Stimulated activated naive B cell treated with anti-CD40 and anti-IgM and Interleukin-4, amounts not matched to agents 10 μg/mL and 1 μg/mL and 100 μg/mL, for 72 hours (primary cell): Measurements from ENCODE around the gene DOCK1.
"Not testable (repeated sequence)": the region's sequence is repeated elsewhere in the genome, so short reads cannot be mapped to it uniquely, and the experiment has no call there.

Experiments used
- ATAC-seq, 2 donors: fragments of 150-1000 bp; cut with Tn5 transposase; replicated peaks; 2 replicates each; pipeline ENCODE4 v1.10.0; 2021; ENCODE audit warnings: moderate library complexity in 1 of 2
- DNase-seq: peaks from one replicate; pipeline ENCODE4 v3.0.0; 2021
- H3K27ac Mint-ChIP-seq: one replicate; pipeline ENCODE4 v1.8.0; 2022; ENCODE audit warnings: mild to moderate bottlenecking, mixed read lengths
- H3K27me3 Mint-ChIP-seq, 2 donors: one replicate each; pipeline ENCODE4 v1.8.0; 2022; ENCODE audit warnings: mixed read lengths in 2 of 2
- H3K36me3 Mint-ChIP-seq, 2 donors: one replicate each; pipeline ENCODE4 v1.8.0; 2022; ENCODE audit warnings: mixed read lengths in 2 of 2, mild to moderate bottlenecking in 1 of 2
- H3K4me1 Mint-ChIP-seq, 2 donors: one replicate each; pipeline ENCODE4 v1.8.0; 2022; ENCODE audit warnings: mixed read lengths in 2 of 2, mild to moderate bottlenecking in 1 of 2
- H3K4me3 Mint-ChIP-seq, 2 donors: one replicate each; pipeline ENCODE4 v1.8.0; 2022; ENCODE audit warnings: mild to moderate bottlenecking in 2 of 2, mixed read lengths in 2 of 2, moderate library complexity in 1 of 2
- H3K9me3 Mint-ChIP-seq, 2 donors: one replicate each; pipeline ENCODE4 v1.8.0; 2022; ENCODE audit warnings: mixed read lengths in 2 of 2, mild to moderate bottlenecking in 1 of 2

Gene DOCK1

DNA sequence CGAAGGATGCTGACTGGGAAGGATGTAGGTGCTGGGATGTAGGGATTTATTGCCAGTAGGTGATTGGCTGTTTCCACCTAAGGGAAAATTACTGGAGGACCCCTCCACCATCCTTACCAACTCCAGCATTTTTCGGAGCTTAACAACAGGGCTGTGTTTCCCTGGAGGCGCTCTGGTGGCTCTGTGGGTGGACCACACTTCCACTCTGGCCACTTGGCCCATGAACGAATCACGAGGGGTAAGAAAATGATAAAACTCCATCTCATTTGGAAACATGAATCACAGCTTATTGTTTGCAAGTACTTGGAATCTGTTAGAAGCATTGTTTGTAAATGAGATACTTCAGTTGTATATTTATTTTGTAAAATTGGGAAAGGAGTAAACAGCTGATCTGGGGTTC lies 3.0 kb downstream of the DOCK1 start:
- DNase-seq (no peak), ATAC-seq (no peak)
- H3K27me3 Mint-ChIP-seq = peaks cover 31 to 51% of the 10 kb centered on the region in 2 donors
- H3K9me3 Mint-ChIP-seq = peaks cover 2 to 4% of the 10 kb centered on the region in 2 donors
- peaks cover 0 to 5% of the 10 kb centered on the region in 2 donors for H3K4me1 Mint-ChIP-seq
- H3K27ac Mint-ChIP-seq = no peak overlapping the region
- H3K36me3 Mint-ChIP-seq = peaks cover 5 to 6% of the 10 kb centered on the region in 2 donors
- H3K4me3 Mint-ChIP-seq = no peak overlapping the region

DNA sequence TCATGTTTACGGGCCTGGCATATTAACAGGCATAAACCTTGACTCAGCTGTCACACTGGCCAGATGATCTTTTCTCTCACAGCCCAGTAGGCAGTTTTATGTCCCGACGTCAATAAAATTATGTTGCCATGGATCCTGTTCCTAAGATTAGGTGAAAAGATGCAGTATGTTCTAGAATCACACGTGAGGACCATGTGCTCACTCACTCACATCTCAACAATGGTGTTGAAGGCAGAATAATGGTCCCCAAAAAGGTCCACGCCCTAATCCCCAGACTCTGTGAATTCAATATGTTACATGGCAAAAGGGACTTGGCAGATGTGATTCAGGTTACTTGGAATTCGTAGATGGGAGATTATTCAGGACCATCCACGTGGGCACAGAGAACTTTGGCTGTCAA lies 3.5 kb downstream of the DOCK1 start:
- peaks cover 0 to 4% of the 10 kb centered on the region in 2 donors for H3K9me3 Mint-ChIP-seq
- H3K36me3 Mint-ChIP-seq = peaks cover 5 to 6% of the 10 kb centered on the region in 2 donors
- no peak overlapping the region for H3K4me3 Mint-ChIP-seq
- H3K27me3 Mint-ChIP-seq = peaks cover 26 to 46% of the 10 kb centered on the region in 2 donors
- H3K4me1 Mint-ChIP-seq = peaks cover 0 to 5% of the 10 kb centered on the region in 2 donors
- DNase-seq (no peak), ATAC-seq (no peak)
- no peak overlapping the region for H3K27ac Mint-ChIP-seq

DNA sequence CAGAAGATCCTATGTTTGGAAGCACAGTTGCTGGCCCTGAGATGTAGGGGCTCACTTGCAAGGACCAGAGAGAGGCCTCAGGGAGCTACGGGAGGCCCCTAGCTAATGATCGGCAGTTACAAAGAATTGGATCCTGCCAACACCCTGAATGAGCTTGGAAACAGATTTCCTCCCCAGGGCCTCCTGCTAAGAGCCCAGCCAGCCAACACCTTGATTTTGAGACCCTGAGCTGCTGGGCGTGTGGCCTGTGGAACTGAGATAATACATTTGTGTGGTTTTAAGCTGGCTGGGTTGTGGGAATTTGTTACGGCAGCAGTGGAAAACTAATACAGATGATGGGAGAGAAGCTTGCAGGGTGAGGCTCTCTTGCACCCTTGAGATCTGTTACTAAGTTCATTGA lies 3.9 kb downstream of the DOCK1 start:
- H3K4me1 Mint-ChIP-seq = peaks cover 0 to 5% of the 10 kb centered on the region in 2 donors
- H3K27me3 Mint-ChIP-seq = peaks cover 22 to 42% of the 10 kb centered on the region in 2 donors
- peaks cover 1 to 4% of the 10 kb centered on the region in 2 donors for H3K9me3 Mint-ChIP-seq
- ATAC-seq = no peak
- H3K4me3 Mint-ChIP-seq = no peak overlapping the region
- no peak overlapping the region for H3K27ac Mint-ChIP-seq
- no peak for DNase-seq
- H3K36me3 Mint-ChIP-seq = peaks cover 5 to 6% of the 10 kb centered on the region in 2 donors

DNA sequence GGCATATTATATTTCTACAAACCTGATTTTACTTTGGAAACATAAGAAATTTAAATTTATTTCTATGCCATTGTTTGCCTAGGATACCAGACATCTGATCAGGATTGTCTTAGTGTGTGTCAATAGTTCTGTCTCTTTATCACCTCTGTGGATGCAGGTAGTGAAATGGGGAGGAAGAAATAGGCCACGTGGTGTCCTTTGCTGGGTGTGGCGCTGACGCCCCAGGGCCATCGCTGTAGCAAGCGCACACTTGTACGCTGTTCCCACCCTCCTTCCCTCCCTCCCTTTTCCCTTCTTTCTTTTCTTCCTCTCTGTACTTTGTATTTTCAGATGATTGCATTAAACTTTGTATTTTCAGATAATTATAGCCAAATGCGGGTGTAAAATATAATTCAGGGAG lies 5.0 kb downstream of the DOCK1 start:
- DNase-seq (no peak), ATAC-seq (no peak)
- H3K4me1 Mint-ChIP-seq = peaks cover 0 to 3% of the 10 kb centered on the region in 2 donors
- peaks cover 15 to 31% of the 10 kb centered on the region in 2 donors for H3K27me3 Mint-ChIP-seq
- peaks cover 5 to 6% of the 10 kb centered on the region in 2 donors for H3K36me3 Mint-ChIP-seq
- no peak overlapping the region for H3K4me3 Mint-ChIP-seq
- no peak overlapping the region for H3K27ac Mint-ChIP-seq
- H3K9me3 Mint-ChIP-seq = peaks cover 4% of the 10 kb centered on the region in 2 donors

DNA sequence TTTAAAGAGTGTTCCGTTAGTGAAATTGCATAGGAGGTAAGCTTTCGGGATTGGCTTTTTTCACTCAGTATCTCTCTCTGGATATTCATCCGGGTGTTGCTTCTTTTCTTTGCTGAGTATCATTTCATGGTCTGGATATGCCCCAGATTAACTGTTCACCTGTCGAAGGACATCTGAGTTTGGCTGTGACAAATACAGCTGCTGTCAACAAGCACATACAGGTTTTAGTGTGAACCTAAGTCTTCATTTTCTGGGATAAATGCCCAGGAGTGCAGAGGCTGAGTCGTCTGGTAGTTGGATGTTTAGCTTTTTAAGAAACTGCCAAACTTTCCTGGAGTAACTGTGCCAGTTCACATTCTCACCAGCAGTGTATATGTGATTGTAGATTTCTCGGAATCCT lies 5.6 kb downstream of the DOCK1 start:
- Mint-ChIP-seq H3K36me3 (peaks cover 5 to 6% of the 10 kb centered on the region in 2 donors), H3K27ac (no peak overlapping the region), H3K4me3 (no peak overlapping the region), H3K9me3 (peaks cover 4 to 5% of the 10 kb centered on the region in 2 donors), H3K27me3 (peaks cover 15 to 25% of the 10 kb centered on the region in 2 donors), H3K4me1 (no peaks in the 10 kb centered on the region)
- ATAC-seq (no peak), DNase-seq (no peak)

DNA sequence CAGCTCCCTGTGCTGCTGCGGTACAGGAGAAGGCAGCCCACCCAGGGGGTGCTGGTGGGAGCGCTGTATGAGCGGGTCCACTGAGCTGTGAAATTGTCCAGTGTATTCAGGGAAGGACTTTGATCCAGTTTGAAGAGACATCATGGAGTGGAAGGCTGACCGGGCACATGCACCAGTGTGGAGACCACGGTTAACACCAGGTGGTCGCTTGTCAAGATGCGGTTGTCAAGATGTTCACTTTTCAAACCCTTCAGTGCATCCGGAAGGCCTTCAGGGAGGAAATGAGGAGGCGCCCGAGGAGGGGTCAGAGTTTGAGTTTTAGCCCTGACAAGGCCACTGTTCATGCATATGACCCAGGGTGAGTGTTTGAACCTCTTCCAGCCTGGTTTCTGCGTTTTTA lies 6.1 kb downstream of the DOCK1 start:
- no peak for ATAC-seq
- Mint-ChIP-seq H3K36me3 (peaks cover 4 to 6% of the 10 kb centered on the region in 2 donors), H3K9me3 (peaks cover 4 to 5% of the 10 kb centered on the region in 2 donors), H3K27ac (no peak overlapping the region), H3K4me1 (no peaks in the 10 kb centered on the region), H3K4me3 (no peak overlapping the region), H3K27me3 (peaks cover 14 to 20% of the 10 kb centered on the region in 2 donors)
- no peak for DNase-seq

DNA sequence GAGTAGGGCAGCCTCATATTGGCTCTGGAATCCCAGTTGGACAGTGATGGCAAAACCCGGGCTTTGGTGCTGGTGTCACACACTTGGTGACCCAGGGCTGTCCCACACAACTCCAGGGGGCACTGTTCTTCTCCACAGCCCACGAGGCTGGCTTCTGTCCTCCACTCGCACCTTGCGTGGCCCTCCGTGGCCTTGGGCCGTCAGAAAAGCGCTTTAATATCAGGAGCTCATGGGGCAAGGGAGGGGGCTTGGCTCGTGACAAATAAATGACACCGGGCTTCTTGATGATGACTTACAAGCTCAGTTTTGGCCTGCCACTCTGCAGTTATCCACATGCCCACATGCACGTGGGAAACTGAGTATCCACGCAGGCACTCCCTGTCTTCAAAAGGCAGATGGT lies 8.1 kb downstream of the DOCK1 start:
- Mint-ChIP-seq H3K27me3 (peaks cover 0 to 5% of the 10 kb centered on the region in 2 donors), H3K4me1 (no peaks in the 10 kb centered on the region), H3K27ac (no peak overlapping the region), H3K4me3 (no peak overlapping the region), H3K9me3 (peaks cover 5 to 7% of the 10 kb centered on the region in 2 donors), H3K36me3 (no peaks in the 10 kb centered on the region)
- DNase-seq (no peak), ATAC-seq (no peak)

DNA sequence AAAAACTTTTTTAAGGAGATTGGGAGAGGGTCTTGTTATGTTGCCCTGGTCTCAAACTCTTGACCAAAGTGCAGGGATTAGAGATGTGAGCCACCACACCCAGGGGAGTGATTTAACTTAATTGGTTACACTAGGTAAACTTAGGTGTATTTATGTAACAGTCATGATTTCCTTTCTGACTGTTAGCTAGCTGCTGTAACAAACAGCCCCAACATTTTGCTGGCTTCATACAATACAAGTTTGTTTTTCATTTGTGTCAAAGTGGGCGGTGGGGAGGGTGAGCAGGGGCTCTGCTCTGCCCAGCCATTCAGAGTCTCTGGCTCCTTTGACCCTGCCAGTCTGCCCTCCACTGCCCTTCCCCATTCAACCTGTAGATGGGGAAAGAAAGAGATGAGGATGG lies 9.3 kb downstream of the DOCK1 start:
- ATAC-seq = no peak
- no peaks in the 10 kb centered on the region for H3K4me1 Mint-ChIP-seq
- H3K9me3 Mint-ChIP-seq = peaks cover 5 to 7% of the 10 kb centered on the region in 2 donors
- H3K27ac Mint-ChIP-seq = no peak overlapping the region
- H3K36me3 Mint-ChIP-seq = no peaks in the 10 kb centered on the region
- peaks cover 0 to 5% of the 10 kb centered on the region in 2 donors for H3K27me3 Mint-ChIP-seq
- DNase-seq = no peak
- H3K4me3 Mint-ChIP-seq = no peak overlapping the region

DNA sequence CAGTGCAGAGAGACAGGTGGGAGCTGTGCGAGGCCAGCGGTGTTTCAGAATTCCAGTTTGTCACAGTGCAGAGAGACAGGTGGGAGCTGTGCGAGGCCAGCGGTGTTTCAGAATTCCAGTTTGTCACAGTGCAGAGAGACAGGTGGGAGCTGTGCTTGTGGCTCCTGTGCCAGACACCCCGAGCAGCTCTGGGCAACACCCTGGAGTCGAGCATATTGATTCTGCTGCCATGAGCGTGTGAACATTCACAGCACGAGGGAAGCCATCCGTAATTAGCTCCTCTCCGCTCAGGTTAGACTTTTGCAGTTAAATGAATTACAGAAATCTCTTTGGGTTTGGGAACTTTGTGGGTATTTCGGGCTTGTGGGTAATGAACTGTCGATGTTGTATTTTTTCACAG lies 11.7 kb downstream of the DOCK1 start:
- not testable (repeated sequence) for H3K9me3 Mint-ChIP-seq, H3K27me3 Mint-ChIP-seq, ATAC-seq, DNase-seq, H3K36me3 Mint-ChIP-seq, H3K4me3 Mint-ChIP-seq, H3K27ac Mint-ChIP-seq, H3K4me1 Mint-ChIP-seq

DNA sequence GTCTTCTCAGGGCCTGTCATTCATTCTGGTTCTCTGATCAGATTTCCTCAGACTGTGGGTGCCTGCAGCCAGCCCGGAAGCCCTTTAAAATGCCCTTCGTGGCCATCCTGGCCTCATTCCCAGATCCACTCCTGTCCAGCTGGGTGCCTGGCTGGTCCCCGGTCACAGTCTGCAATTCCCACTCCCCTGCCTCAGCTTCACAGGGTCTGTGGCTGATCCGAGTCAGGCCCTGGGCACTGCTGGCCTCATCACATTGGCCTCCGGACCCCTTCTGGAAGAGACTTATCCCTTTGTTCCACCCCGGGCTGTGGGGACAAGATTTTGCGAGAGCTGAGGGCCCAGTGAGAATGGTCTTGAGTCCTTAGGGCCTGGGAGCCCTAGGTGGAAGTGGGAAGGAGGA lies 12.1 kb downstream of the DOCK1 start:
- Mint-ChIP-seq H3K27me3 (no peaks in the 10 kb centered on the region), H3K27ac (no peak overlapping the region), H3K9me3 (peaks cover 7% of the 10 kb centered on the region in 2 donors), H3K4me1 (no peaks in the 10 kb centered on the region), H3K4me3 (no peak overlapping the region), H3K36me3 (no peaks in the 10 kb centered on the region)
- no peak for ATAC-seq
- DNase-seq = no peak

DNA sequence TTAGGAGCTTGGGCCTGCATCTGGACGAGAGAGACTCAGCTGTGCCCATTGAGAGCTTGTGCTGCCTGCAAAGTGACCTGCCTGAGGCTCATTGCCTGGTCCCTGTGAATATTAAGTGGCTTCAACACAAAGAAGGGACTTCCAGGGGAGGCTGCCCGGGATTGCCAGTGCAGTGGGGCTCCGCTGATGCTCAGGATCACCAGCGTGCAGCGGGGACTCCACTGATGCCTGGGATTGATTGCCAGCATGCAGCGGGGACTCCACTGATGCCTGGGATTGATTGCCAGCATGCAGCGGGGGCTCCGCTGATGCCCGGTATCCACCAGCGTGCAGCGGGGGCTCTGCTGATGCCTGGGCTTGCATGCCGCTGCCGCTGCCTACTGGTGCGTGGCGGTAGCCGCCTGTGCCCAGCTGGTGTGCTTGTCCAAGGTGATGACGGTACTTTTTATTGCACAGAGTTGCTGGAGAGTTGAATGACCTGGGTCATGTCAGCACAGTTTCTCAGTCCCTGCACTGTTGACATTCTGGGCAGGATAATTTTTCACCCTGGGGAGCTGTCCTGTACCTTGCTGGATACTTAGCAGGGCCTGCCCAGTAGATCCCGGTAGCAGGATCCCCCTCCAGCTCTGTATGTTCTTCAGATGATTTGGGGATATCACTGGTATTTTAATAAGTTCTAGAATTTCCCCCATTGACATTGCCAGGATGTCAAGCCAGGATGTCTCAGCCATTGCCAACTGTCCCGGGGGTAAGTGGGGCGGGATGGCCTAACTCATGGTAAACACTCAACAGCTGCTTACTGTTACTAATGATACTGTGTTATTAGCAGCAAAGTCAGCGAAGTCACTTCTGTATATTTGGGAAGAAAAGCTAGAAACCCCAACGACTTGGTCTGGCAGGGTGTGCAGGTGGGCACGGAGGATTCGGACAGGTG lies 13.0 kb downstream of the DOCK1 start:
- Mint-ChIP-seq H3K4me3 (no peak overlapping the region), H3K9me3 (peaks cover 7% of the 10 kb centered on the region in 2 donors), H3K27me3 (no peaks in the 10 kb centered on the region), H3K27ac (no peak overlapping the region), H3K4me1 (no peaks in the 10 kb centered on the region), H3K36me3 (no peaks in the 10 kb centered on the region)
- ATAC-seq = no peak
- no peak for DNase-seq

DNA sequence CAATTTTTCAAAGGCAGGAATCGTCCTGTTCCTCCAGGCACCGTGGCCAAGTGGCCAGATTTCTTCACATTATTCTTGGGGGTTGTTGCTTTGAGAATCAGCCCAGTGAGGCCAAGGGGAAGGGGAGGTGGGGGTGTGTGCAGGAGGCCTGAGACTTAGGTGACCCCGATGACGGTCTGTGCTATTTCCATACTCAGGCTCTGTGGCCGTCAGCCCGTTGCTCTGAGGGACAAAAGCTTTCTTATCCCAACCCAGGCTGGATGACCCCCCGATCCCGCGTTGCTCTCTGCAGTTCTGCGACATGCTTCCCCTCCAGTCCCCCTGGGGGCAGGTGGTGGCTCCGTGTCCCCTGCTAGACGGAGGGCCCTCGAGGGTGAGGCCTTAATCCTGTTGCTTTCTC lies 14.2 kb downstream of the DOCK1 start:
- Mint-ChIP-seq H3K4me3 (no peak overlapping the region), H3K9me3 (peaks cover 6 to 7% of the 10 kb centered on the region in 2 donors), H3K36me3 (no peaks in the 10 kb centered on the region), H3K4me1 (no peaks in the 10 kb centered on the region), H3K27ac (no peak overlapping the region), H3K27me3 (no peaks in the 10 kb centered on the region)
- DNase-seq = no peak
- ATAC-seq = no peak

DNA sequence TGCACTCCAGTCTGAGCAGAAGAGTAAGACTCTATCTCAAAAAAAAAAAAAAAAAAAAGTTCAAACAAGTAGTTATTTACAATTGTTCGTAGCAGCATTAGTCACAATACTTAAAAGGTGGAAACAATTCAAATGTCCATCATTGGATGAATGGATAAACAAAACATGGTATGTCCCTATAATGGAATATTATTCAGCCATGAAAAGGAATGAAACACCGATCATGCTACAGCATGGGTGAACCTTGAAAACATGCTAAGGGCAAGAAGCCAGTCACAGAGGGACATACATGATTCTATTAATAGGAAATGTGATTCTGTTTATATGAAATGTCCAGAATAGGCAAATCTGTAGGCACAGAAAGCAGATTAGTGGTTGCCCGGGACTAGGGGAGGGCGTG lies 15.9 kb downstream of the DOCK1 start:
- DNase-seq (no peak), ATAC-seq (no peak)
- no peaks in the 10 kb centered on the region for H3K36me3 Mint-ChIP-seq
- H3K9me3 Mint-ChIP-seq = peaks cover 1 to 7% of the 10 kb centered on the region in 2 donors
- no peaks in the 10 kb centered on the region for H3K4me1 Mint-ChIP-seq
- H3K27me3 Mint-ChIP-seq = no peaks in the 10 kb centered on the region
- H3K27ac Mint-ChIP-seq = no peak overlapping the region
- no peak overlapping the region for H3K4me3 Mint-ChIP-seq

DNA sequence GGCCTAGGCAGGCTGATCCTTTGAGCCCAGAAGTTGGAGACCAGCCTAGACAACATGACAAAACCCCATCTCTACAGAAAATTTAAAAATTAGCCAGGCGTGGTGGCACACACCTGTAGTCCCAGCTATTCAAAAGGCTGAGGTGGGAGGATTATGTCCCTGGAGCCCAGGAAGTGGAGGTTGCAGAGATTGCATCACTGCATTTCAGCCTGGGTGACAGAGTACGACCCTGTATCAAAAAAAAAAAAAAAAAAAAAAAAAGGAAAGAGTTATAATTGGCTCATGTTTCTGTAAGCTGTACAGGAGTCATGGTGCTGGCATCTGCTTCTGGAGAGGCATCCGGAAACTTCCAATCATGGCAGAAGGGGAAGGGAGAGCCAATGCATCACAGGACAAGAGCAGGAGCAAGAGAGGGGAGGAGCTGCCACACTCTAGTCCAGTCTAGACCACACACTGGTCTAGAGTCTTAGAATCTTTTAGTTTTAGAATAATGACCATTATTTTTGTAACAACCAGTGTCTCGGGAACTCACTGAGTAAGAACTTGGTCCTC lies 16.8 kb downstream of the DOCK1 start:
- DNase-seq (no peak), ATAC-seq (no peak)
- no peak overlapping the region for H3K4me3 Mint-ChIP-seq
- H3K36me3 Mint-ChIP-seq = no peaks in the 10 kb centered on the region
- no peaks in the 10 kb centered on the region for H3K27me3 Mint-ChIP-seq
- H3K27ac Mint-ChIP-seq = no peak overlapping the region
- peaks cover 1 to 9% of the 10 kb centered on the region in 2 donors for H3K9me3 Mint-ChIP-seq
- no peaks in the 10 kb centered on the region for H3K4me1 Mint-ChIP-seq
